A549 (cell line): Measurements from ENCODE around the gene AKIRIN2. TPM values are rescaled to one million over a fixed set of nuclear protein-coding genes. Genes with fewer than 3 reads are reported as not detected.
"Not testable (repeated sequence)": the region's sequence is repeated elsewhere in the genome, so short reads cannot be mapped to it uniquely, and the experiment has no call there.

Experiments
- ATAC-seq, 2 experiments: fragments of 200-7000 bp in 1 of 2; fragments of >200 bp in 1 of 2; cut with Nextera tagmentation in 1 of 2; cut with Tn5 transposase in 1 of 2; 3 replicates each; pipeline versions ENCODE4 v1.8.0 to v1.9.1; 2018 to 2020; ENCODE audit warnings: mild to moderate bottlenecking in 1 of 2, moderate library complexity in 1 of 2
- CTCF ChIA-PET: fragments of 300-600 bp; sonication (Branson Sonifier 250); formaldehyde crosslinking; extraction: SDS; loops from one replicate; lab custom pipeline; 2021; ENCODE audit warnings: antibody characterized with exemption, inconsistent platforms; lab: Yijun Ruan, JAX
- POLR2A ChIA-PET: fragments of 350-600 bp; formaldehyde crosslinking; extraction: SDS; loops from one replicate; lab custom pipeline; 2021; ENCODE audit warnings: antibody characterized with exemption, inconsistent platforms; lab: Yijun Ruan, JAX
- DNase-seq, 2 experiments: peaks; one replicate each; pipeline versions ENCODE4 v3.0.0 to v3.0.0-alpha.2; 2011 to 2016; ENCODE audit warnings: low read depth in 1 of 2, low spot score in 1 of 2
- FAIRE-seq: peaks from 2 replicates; lab custom pipeline; 2011; peaks lifted over from hg19 to GRCh38; lab: Jason Lieb, UNC
- H3K27ac ChIP-seq, 2 experiments: fragments of >200 bp; sonication (Bioruptor Twin); formaldehyde crosslinking; 3 replicates each; pipeline ENCODE4 v1.5.1; 2016 to 2017
- H3K4me1 ChIP-seq: fragments of >200 bp; sonication (Bioruptor Twin); formaldehyde crosslinking; 3 replicates; pipeline ENCODE4 v1.6.1; 2016
- H3K4me2 ChIP-seq: fragments of >200 bp; sonication (Bioruptor Twin); formaldehyde crosslinking; 3 replicates; pipeline ENCODE4 v1.6.1; 2016
- H3K4me3 ChIP-seq: fragments of >200 bp; sonication (Bioruptor Twin); formaldehyde crosslinking; 3 replicates; pipeline ENCODE4 v1.5.1; 2016
- H3K9me3 ChIP-seq: fragments of >200 bp; sonication (Bioruptor Twin); formaldehyde crosslinking; 3 replicates; pipeline ENCODE4 v1.6.1; 2016
- CBX2 ChIP-seq: fragments of 200-600 bp; sonication (generic); IDR thresholded peaks from 2 replicates; pipeline ENCODE4 v1.6.1; 2016; ENCODE audit warnings: low read depth, mild to moderate bottlenecking, borderline replicate concordance
- CHD2 ChIP-seq: fragments of 150-350 bp; IDR thresholded peaks from 2 replicates; pipeline ENCODE4 v1.6.1; 2014; ENCODE audit warnings: low read length; ENCODE audit not compliant: partially characterized antibody
- CTCF ChIP-seq: fragments of >200 bp; sonication (Bioruptor Twin); formaldehyde crosslinking; IDR thresholded peaks from 3 replicates; pipeline ENCODE4 v1.5.1; 2016
- EHMT2 ChIP-seq: fragments of 200-600 bp; sonication (generic); IDR thresholded peaks from 2 replicates; pipeline ENCODE4 v1.6.1; 2016; ENCODE audit warnings: antibody characterized with exemption, low read depth, mild to moderate bottlenecking, moderate library complexity
- EP300 ChIP-seq, 2 experiments: fragments of >200 bp; sonication (Bioruptor Twin); formaldehyde crosslinking; IDR thresholded peaks; 2 replicates in 1 of 2; 3 replicates in 1 of 2; pipeline ENCODE4 v1.6.1; 2016 to 2017
- ESRRA ChIP-seq: fragments of 150-350 bp; IDR thresholded peaks from 2 replicates; pipeline ENCODE4 v1.6.1; 2014; ENCODE audit warnings: mild to moderate bottlenecking, low read length, borderline replicate concordance
- FOSB ChIP-seq: fragments of 250-450 bp; sonication (Bioruptor Pico); IDR thresholded peaks from 2 replicates; pipeline ENCODE4 v1.5.0; 2020; ENCODE audit warnings: mild to moderate bottlenecking, moderate library complexity
- FOSL2 ChIP-seq, 2 experiments: fragments of 450-650 bp in 1 of 2; fragments of >200 bp in 1 of 2; sonication (Bioruptor Twin) in 1 of 2; formaldehyde crosslinking; IDR thresholded peaks; 2 replicates each; pipeline versions ENCODE4 v1.5.0 to v1.6.1; 2016 to 2020; ENCODE audit warnings: mild to moderate bottlenecking in 1 of 2, moderate library complexity in 1 of 2
- HDAC2 ChIP-seq: fragments of 200-600 bp; sonication (generic); IDR thresholded peaks from 2 replicates; pipeline ENCODE4 v1.6.1; 2016
- HOXB13 ChIP-seq: fragments of 250-450 bp; sonication (Bioruptor Pico); IDR thresholded peaks from 2 replicates; pipeline ENCODE4 v1.5.0; 2020; ENCODE audit warnings: low read depth, mild to moderate bottlenecking, moderate library complexity
- JUNB ChIP-seq: fragments of >200 bp; sonication (Bioruptor Twin); formaldehyde crosslinking; IDR thresholded peaks from 2 replicates; pipeline ENCODE4 v1.6.1; 2016
- KDM5A ChIP-seq: fragments of 200-600 bp; sonication (generic); IDR thresholded peaks from 2 replicates; pipeline ENCODE4 v1.6.1; 2016; ENCODE audit warnings: antibody characterized with exemption, mild to moderate bottlenecking
- NFE2L2 ChIP-seq: fragments of 150-350 bp; conservative IDR thresholded peaks from 2 replicates; pipeline ENCODE4 v1.6.1; 2014; ENCODE audit warnings: low read length
- PBX3 ChIP-seq: IDR thresholded peaks from 2 replicates; pipeline ENCODE4 v1.6.1; 2012
- PHF8 ChIP-seq: fragments of 200-600 bp; sonication (generic); IDR thresholded peaks from 2 replicates; pipeline ENCODE4 v1.6.1; 2016; ENCODE audit warnings: low read depth, mild to moderate bottlenecking, antibody characterized with exemption, moderate library complexity, borderline replicate concordance
- RAD21 ChIP-seq, 2 experiments: fragments of >200 bp in 1 of 2; sonication (Bioruptor Twin) in 1 of 2; formaldehyde crosslinking in 1 of 2; IDR thresholded peaks in 1 of 2; conservative IDR thresholded peaks in 1 of 2; 2 replicates in 1 of 2; 3 replicates in 1 of 2; pipeline ENCODE4 v1.6.1; 2012 to 2018; ENCODE audit warnings: inconsistent platforms in 1 of 2
- TFCP2L1 ChIP-seq: fragments of 250-450 bp; sonication (Bioruptor Pico); IDR thresholded peaks from 2 replicates; pipeline ENCODE4 v1.5.0; 2021; ENCODE audit warnings: mild to moderate bottlenecking
- TP53 ChIP-seq: fragments of 250-450 bp; sonication (Bioruptor Pico); IDR thresholded peaks from 2 replicates; pipeline ENCODE4 v1.5.0; 2021; ENCODE audit warnings: mild to moderate bottlenecking, moderate library complexity
- ZFP36 ChIP-seq: fragments of 450-650 bp; IDR thresholded peaks from 2 replicates; pipeline ENCODE4 v1.6.1; 2014; ENCODE audit warnings: borderline replicate concordance; ENCODE audit not compliant: partially characterized antibody
- ZSCAN20 ChIP-seq: fragments of 250-450 bp; sonication (Bioruptor Pico); IDR thresholded peaks from 2 replicates; pipeline ENCODE4 v1.8.0; 2022; ENCODE audit warnings: mild to moderate bottlenecking, moderate library complexity
- WGBS: methylation state at CpG from one replicate; pipeline ENCODE4 v1.1.6; 2017; ENCODE audit errors: missing lambda C conversion rate; 5-methylcytosine and 5-hydroxymethylcytosine counted together
- polyA plus RNA-seq, 4 experiments: library from polyadenylated mRNA; depleted of rRNA in 3 of 4; stranded (reverse); fragments of >200 nt; fragmentation: RNase III in 1 of 4; extraction: RNeasy Plus Mini Kit Qiagen cat#74134 plus additional on column Dnase treatment in 1 of 4; gene quantifications; 2 replicates in 3 of 4; 3 replicates in 1 of 4; pipeline ENCODE4 v1.2.3, GENCODE V29; 2011 to 2017
- TF ChIP-seq, protein P1 (sequence below): fragments of >200 bp; sonication (Bioruptor Twin); formaldehyde crosslinking; IDR thresholded peaks from 3 replicates; pipeline ENCODE4 v1.6.1; 2016
- TF ChIP-seq, protein P2 (sequence below): fragments of >200 bp; sonication (Bioruptor Twin); formaldehyde crosslinking; IDR thresholded peaks from 2 replicates; pipeline ENCODE4 v1.6.1; 2016
- TF ChIP-seq, protein P3 (sequence below): fragments of 200-600 bp; sonication (generic); IDR thresholded peaks from 2 replicates; pipeline ENCODE4 v1.6.1; 2016; ENCODE audit warnings: antibody characterized with exemption, mild to moderate bottlenecking, moderate library complexity

The AKIRIN2 gene
- polyA plus RNA-seq, 2 of the 4 experiments (the other 2 are of a cell fraction): 23.7 to 40.1 TPM

- TF ChIP-seq KDM5A: no peak
- TF ChIP-seq EHMT2: no peak
- no peak for TF ChIP-seq HDAC2
- no peak for TF ChIP-seq ESRRA
Observed at GRCh38 chr6:87710090-87710489, 8.1 kb upstream of the AKIRIN2 start (continued).

DNA sequence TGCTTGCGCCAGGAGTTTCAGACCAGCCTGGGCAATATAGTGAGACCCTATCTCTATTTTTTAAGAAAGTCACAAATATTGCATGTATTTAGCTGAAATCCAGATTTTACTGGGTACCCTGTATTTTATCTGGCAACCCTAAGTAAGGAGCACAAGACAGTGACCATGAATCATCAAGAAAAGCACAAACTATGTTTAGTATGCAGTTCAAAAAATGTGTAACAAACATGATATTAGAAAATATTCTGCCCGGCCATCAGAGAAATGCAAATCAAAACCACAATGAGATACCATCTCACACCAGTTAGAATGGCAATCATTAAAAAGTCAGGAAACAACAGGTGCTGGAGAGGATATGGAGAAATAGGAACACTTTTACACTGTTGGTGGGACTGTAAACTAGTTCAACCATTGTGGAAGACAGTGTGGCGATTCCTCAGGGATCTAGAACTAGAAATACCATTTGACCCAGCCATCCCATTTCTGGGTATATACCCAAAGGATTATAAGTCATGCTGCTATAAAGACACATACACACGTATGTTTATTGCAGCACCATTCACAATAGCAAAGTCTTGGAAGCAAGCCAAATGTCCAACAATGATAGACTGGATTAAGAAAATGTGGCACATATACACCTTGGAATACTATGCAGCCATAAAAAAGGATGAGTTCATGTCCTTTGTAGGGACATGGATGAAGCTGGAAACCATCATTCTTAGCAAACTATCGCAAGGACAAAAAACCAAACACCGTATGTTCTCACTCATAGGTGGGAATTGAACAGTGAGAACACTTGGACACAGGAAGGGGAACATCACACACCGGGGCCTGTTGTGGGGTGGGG is 6.8 kb upstream of the AKIRIN2 start:
- WGBS: 69% methylated on average over 5 of the region's 7 CpGs

GRCh38 chr6:87706187-87706966 is 4.3 kb upstream of the AKIRIN2 start:
- ATAC-seq: no peak
- peak overlapping the region; percentile 69 for H3K4me2 ChIP-seq
- WGBS: 56% methylated on average over 3 of the region's 3 CpGs
- ChIA-PET CTCF (interaction anchor here (0.6 to 0.8 kb wide), 3 partner anchors 16 to 384 kb away, joined by 3 to 4 read pairs (median 3); partner anchors contain the start of gene SMIM8), POLR2A (interaction anchor here (1.2 kb wide), 1 partner anchor 17 kb away, joined by 3 read pairs; no protein-coding TSS in a partner anchor)
- H3K4me1 ChIP-seq: peaks cover 45% of the 10 kb centered on the region
- no peak overlapping the region for H3K4me3 ChIP-seq
- H3K9me3 ChIP-seq: no peaks in the 10 kb centered on the region
- peak overlapping the region; percentile 82 to 92 for H3K27ac ChIP-seq
- DNase-seq: peak in 1 of 2 experiments; percentile 57
- FAIRE-seq: no peak
- TF ChIP-seq JUNB: no peak
- TF ChIP-seq, protein P1, sequence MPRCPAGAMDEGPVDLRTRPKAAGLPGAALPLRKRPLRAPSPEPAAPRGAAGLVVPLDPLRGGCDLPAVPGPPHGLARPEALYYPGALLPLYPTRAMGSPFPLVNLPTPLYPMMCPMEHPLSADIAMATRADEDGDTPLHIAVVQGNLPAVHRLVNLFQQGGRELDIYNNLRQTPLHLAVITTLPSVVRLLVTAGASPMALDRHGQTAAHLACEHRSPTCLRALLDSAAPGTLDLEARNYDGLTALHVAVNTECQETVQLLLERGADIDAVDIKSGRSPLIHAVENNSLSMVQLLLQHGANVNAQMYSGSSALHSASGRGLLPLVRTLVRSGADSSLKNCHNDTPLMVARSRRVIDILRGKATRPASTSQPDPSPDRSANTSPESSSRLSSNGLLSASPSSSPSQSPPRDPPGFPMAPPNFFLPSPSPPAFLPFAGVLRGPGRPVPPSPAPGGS: no peak
- TF ChIP-seq FOSB: no peak
- no peak for TF ChIP-seq TFCP2L1 (CRISPR knock-in tag)
- TF ChIP-seq, protein P2, sequence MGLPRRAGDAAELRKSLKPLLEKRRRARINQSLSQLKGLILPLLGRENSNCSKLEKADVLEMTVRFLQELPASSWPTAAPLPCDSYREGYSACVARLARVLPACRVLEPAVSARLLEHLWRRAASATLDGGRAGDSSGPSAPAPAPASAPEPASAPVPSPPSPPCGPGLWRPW: no peak
- no peak for TF ChIP-seq RAD21 (conservative IDR thresholded peaks at IDR 0.05 in 1 of 2, IDR thresholded peaks at IDR 0.05 in 1 of 2)
- TF ChIP-seq PBX3: no peak
- TF ChIP-seq CHD2: no peak
- TF ChIP-seq ZFP36: no peak
- TF ChIP-seq FOSL2 (IDR thresholded peaks at IDR 0.05): peak; percentile 13; the same call in 1 of the 2 replicates
- TF ChIP-seq FOSL2 (CRISPR knock-in tag; IDR thresholded peaks at IDR 0.05): peak; percentile 87
- TF ChIP-seq TP53 (CRISPR knock-in tag): no peak
- no peak for TF ChIP-seq CBX2
- no peak for TF ChIP-seq HOXB13 (CRISPR knock-in tag)
- TF ChIP-seq ZSCAN20 (CRISPR knock-in tag): no peak
- TF ChIP-seq EP300 (IDR thresholded peaks at IDR 0.05): no peak
- TF ChIP-seq ESRRA: no peak
- TF ChIP-seq CTCF: no peak
- TF ChIP-seq NFE2L2: peak; percentile 63
- no peak for TF ChIP-seq PHF8
- TF ChIP-seq, protein P3, sequence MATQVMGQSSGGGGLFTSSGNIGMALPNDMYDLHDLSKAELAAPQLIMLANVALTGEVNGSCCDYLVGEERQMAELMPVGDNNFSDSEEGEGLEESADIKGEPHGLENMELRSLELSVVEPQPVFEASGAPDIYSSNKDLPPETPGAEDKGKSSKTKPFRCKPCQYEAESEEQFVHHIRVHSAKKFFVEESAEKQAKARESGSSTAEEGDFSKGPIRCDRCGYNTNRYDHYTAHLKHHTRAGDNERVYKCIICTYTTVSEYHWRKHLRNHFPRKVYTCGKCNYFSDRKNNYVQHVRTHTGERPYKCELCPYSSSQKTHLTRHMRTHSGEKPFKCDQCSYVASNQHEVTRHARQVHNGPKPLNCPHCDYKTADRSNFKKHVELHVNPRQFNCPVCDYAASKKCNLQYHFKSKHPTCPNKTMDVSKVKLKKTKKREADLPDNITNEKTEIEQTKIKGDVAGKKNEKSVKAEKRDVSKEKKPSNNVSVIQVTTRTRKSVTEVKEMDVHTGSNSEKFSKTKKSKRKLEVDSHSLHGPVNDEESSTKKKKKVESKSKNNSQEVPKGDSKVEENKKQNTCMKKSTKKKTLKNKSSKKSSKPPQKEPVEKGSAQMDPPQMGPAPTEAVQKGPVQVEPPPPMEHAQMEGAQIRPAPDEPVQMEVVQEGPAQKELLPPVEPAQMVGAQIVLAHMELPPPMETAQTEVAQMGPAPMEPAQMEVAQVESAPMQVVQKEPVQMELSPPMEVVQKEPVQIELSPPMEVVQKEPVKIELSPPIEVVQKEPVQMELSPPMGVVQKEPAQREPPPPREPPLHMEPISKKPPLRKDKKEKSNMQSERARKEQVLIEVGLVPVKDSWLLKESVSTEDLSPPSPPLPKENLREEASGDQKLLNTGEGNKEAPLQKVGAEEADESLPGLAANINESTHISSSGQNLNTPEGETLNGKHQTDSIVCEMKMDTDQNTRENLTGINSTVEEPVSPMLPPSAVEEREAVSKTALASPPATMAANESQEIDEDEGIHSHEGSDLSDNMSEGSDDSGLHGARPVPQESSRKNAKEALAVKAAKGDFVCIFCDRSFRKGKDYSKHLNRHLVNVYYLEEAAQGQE: no peak

More for the DNA sequence above, 6.8 kb upstream of the AKIRIN2 start:
- H3K9me3 ChIP-seq, DNase-seq, H3K4me2 ChIP-seq, ATAC-seq, POLR2A ChIA-PET, FAIRE-seq, H3K4me3 ChIP-seq, CTCF ChIA-PET: not testable (repeated sequence)
- peak overlapping the region in 1 of 2 experiments; percentile 68; a peak in 3 of 6 replicates for H3K27ac ChIP-seq
- H3K4me1 ChIP-seq: peaks cover 45% of the 10 kb centered on the region
